MCF 10A (cell line): ENCODE results near the gene HHLA2. TPM values are rescaled to one million over a fixed set of nuclear protein-coding genes. Genes with fewer than 3 reads are reported as not detected.

Experiments
- BruUV-seq: library from RNA; stranded (reverse); fragments of 400-500 nt; replicated peaks from 2 replicates; lab custom pipeline; 2021; lab: Mats Ljungman, UMichigan
- CTCF ChIA-PET: fragments of 300-600 bp; sonication (Branson Sonifier 250); formaldehyde crosslinking; extraction: SDS; loops from one replicate; lab custom pipeline; 2021; ENCODE audit warnings: antibody characterized with exemption, inconsistent platforms; lab: Yijun Ruan, JAX
- POLR2A ChIA-PET: fragments of 300-600, 350-650 bp; sonication (Branson Sonifier 250); formaldehyde crosslinking; extraction: SDS; loops from one replicate; lab custom pipeline; 2020; ENCODE audit warnings: antibody characterized with exemption, inconsistent platforms; lab: Yijun Ruan, JAX
- DNase-seq: peaks from one replicate; pipeline ENCODE4 v3.0.0-alpha.2; 2018; ENCODE audit not compliant: unreplicated experiment
- H3K27ac Mint-ChIP-seq: one replicate; pipeline ENCODE4 v1.8.0; 2022; ENCODE audit warnings: mild to moderate bottlenecking, low read depth, mixed read lengths; ENCODE audit not compliant: unreplicated experiment
- H3K27me3 Mint-ChIP-seq: one replicate; pipeline ENCODE4 v1.8.0; 2022; ENCODE audit warnings: mixed read lengths; ENCODE audit not compliant: insufficient read depth, unreplicated experiment
- H3K36me3 Mint-ChIP-seq: one replicate; pipeline ENCODE4 v1.8.0; 2022; ENCODE audit warnings: mild to moderate bottlenecking, moderate library complexity, mixed read lengths; ENCODE audit not compliant: insufficient read depth, unreplicated experiment
- H3K4me1 Mint-ChIP-seq: one replicate; pipeline ENCODE4 v1.8.0; 2022; ENCODE audit warnings: mixed read lengths; ENCODE audit not compliant: insufficient read depth, unreplicated experiment
- H3K4me3 Mint-ChIP-seq: one replicate; pipeline ENCODE4 v1.8.0; 2022; ENCODE audit warnings: mild to moderate bottlenecking, moderate library complexity, mixed read lengths; ENCODE audit not compliant: unreplicated experiment
- H3K9me3 Mint-ChIP-seq: one replicate; pipeline ENCODE4 v1.8.0; 2022; ENCODE audit warnings: mixed read lengths; ENCODE audit not compliant: unreplicated experiment
- intact Hi-C: fragments of 100-400 bp; cut with micrococcal nuclease; formaldehyde crosslinking; loops from 2 replicates; pipeline ENCODE4 v1.14.1; 2022
- total RNA-seq: library from RNA; stranded (reverse); gene quantifications from 2 replicates; pipeline ENCODE4 v1.2.3, GENCODE V29; 2022
- TF ChIP-seq, protein P1 (sequence below): fragments of 200-600 bp; IDR thresholded peaks from one replicate; pipeline ENCODE4 v1.8.0; 2022; ENCODE audit warnings: antibody characterized with exemption, mild to moderate bottlenecking; ENCODE audit not compliant: unreplicated experiment

The HHLA2 gene
- total RNA-seq, 1 experiment from 2014 or later, result not detected

DNA sequence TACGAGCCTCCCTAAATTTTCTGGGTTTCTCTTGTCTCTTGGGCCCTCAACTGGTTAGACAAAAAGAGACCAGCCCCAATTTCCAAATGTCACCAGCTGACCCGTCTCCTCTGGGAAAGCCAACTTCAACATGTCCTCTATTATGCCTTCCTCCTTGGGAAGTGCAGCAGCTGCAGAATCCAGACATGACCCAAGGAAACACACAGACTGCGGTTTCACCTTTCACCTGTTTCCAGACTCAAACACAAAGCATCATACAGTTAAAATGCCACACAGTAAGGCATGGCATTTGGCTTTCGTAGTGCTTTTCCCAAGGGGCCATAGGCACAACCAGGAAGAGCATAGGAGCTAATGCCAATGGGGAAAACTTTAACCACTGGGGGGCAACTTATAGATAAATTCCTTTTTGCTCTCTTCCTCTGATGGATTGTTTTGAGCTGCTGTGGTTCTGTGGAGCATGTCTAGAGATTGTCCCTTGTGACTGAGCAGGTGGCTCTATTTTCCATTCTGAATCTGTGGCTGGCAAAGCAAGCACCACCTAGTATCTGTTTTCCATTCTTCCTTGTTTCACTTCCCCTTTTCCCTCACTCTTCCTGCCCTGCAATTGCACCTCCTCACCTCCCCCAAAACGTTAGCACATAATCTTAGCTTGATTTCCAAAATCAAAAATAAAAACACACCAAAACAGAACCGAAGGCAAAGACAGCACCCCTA is 49.3 kb downstream of the HHLA2 start:
- no TSS peak for BruUV-seq
- Mint-ChIP-seq H3K9me3 (no peaks in the 10 kb centered on the region), H3K4me3 (no peak overlapping the region), H3K27me3 (no peaks in the 10 kb centered on the region), H3K27ac (no peak overlapping the region), H3K36me3 (peaks cover 6% of the 10 kb centered on the region), H3K4me1 (no peaks in the 10 kb centered on the region)
- TF ChIP-seq, protein P1, sequence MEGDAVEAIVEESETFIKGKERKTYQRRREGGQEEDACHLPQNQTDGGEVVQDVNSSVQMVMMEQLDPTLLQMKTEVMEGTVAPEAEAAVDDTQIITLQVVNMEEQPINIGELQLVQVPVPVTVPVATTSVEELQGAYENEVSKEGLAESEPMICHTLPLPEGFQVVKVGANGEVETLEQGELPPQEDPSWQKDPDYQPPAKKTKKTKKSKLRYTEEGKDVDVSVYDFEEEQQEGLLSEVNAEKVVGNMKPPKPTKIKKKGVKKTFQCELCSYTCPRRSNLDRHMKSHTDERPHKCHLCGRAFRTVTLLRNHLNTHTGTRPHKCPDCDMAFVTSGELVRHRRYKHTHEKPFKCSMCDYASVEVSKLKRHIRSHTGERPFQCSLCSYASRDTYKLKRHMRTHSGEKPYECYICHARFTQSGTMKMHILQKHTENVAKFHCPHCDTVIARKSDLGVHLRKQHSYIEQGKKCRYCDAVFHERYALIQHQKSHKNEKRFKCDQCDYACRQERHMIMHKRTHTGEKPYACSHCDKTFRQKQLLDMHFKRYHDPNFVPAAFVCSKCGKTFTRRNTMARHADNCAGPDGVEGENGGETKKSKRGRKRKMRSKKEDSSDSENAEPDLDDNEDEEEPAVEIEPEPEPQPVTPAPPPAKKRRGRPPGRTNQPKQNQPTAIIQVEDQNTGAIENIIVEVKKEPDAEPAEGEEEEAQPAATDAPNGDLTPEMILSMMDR, result no peak
- POLR2A ChIA-PET, result interaction anchor here (0.7 to 1.2 kb wide), 2 partner anchors 9 to 849 kb away, joined by 3 to 6 read pairs; no protein-coding TSS in a partner anchor
- intact Hi-C loops, result no loop called here
- CTCF ChIA-PET, result interaction anchor here (0.6 to 1.1 kb wide), 2 partner anchors 61 to 160 kb away, joined by 3 to 4 read pairs; no protein-coding TSS in a partner anchor
- DNase-seq, result no peak

DNA sequence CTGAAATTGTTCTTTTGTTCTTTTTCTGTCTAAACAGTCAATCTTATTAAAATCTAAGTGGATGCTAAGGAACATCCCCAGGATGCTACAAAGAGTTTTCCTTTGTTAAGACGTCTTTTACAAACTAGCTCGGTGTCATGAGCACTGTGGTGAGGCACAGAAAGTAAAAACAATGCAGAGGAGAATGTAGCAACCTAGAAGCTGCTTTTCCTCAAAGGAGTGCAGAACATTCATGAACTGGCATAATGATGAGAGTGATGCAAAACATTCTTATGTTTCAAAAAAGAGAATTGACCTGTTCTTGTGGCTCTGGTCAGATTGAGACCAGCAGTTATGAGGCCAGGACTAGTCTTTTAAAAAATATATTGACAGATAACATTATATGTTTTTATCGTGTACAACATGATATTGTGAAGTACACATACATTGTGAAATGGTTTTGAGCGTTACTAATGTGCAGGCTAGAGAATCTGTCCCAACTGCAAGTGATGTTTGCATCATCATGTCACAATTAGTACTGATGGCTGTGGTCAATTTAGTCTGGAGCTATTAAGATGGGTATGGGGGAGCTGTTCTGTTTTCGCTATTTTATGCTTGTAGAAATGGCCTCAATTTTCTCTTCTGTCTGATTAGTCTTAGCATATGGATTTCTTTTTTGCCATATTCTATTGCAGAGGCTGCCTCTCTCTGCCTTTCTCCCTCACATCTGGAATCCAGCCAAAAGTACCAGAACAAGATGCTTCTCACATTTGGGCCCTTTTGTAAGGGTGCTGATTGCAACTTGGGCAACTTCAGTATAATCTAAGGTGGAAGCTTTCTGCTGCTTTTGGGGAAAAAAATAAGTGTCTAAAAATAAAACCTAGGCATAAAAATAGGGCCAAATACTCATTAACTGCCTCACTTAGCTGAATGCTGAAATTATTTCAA is 50.2 kb downstream of the HHLA2 start:
- BruUV-seq, result no TSS peak
- Mint-ChIP-seq H3K9me3 (no peaks in the 10 kb centered on the region), H3K27ac (no peak overlapping the region), H3K36me3 (peaks cover 6% of the 10 kb centered on the region), H3K27me3 (no peaks in the 10 kb centered on the region), H3K4me3 (no peak overlapping the region), H3K4me1 (no peaks in the 10 kb centered on the region)
- POLR2A ChIA-PET, result interaction anchor here (0.7 to 1.2 kb wide), 2 partner anchors 8 to 850 kb away, joined by 3 to 6 read pairs; no protein-coding TSS in a partner anchor
- no peak for DNase-seq
- TF ChIP-seq, protein P1, result no peak
- CTCF ChIA-PET, result interaction anchor here (1.1 kb wide), 1 partner anchor 61 kb away, joined by 3 read pairs; no protein-coding TSS in a partner anchor
- intact Hi-C loops, result no loop called here

DNA sequence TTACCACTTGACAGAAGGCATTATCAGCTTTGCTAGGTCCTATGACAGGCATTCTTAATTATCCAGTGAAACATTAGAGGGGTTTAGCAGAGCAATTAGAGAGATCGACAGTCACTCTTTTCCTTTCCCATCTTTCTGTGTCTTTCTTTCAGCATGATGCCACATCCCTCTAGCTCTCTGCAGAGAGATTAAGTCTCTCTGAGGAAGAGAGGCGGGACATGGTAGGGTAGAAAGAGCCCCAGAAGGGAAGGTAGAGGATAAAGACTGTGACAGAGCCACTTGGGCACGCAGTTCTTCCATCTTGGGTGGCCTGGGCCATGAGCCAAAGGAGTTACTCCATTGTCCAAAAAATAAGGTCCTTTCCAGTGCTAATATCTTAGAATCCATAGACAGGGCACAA is 55.8 kb downstream of the HHLA2 start:
- TF ChIP-seq, protein P1, result no peak
- no peaks in the 10 kb centered on the region for H3K4me1 Mint-ChIP-seq
- intact Hi-C loops, result no loop called here
- POLR2A ChIA-PET, result no interaction called here
- CTCF ChIA-PET, result no interaction called here
- BruUV-seq, result no TSS peak
- DNase-seq, result no peak
- no peaks in the 10 kb centered on the region for H3K27me3 Mint-ChIP-seq
- H3K4me3 Mint-ChIP-seq, result no peak overlapping the region
- H3K36me3 Mint-ChIP-seq, result peaks cover 9% of the 10 kb centered on the region
- no peak overlapping the region for H3K27ac Mint-ChIP-seq
- H3K9me3 Mint-ChIP-seq, result no peaks in the 10 kb centered on the region

DNA sequence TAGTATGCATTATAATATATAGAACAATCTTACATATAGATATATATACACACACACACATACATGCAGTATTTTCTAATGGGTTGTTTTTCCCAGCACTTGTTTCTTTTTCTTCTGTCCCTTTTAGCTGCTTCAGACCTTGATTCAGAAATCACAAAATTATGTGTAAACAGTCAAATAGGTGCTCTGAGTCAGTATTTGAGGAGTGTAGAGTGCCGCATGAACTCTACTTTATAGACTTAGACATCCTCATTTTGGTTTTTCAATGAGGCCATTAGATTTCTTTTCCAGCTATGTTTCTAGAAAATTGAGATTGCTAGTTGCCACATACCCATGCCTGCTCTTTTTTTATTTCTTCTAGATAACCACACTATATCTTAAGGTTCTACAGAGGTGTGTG is 58.2 kb downstream of the HHLA2 start:
- peaks cover 5% of the 10 kb centered on the region for H3K36me3 Mint-ChIP-seq
- no peaks in the 10 kb centered on the region for H3K4me1 Mint-ChIP-seq
- no peak overlapping the region for H3K27ac Mint-ChIP-seq
- no peak overlapping the region for H3K4me3 Mint-ChIP-seq
- CTCF ChIA-PET, result interaction anchor here (1.4 kb wide), 1 partner anchor 123 kb away, joined by 3 read pairs; no protein-coding TSS in a partner anchor
- H3K27me3 Mint-ChIP-seq, result no peaks in the 10 kb centered on the region
- POLR2A ChIA-PET, result interaction anchor here (1.8 kb wide), 1 partner anchor 9 kb away, joined by 6 read pairs; no protein-coding TSS in a partner anchor
- intact Hi-C loops, result no loop called here
- H3K9me3 Mint-ChIP-seq, result no peaks in the 10 kb centered on the region
- BruUV-seq, result no TSS peak
- TF ChIP-seq, protein P1, result no peak
- DNase-seq, result no peak
